Left ventricle myocardium inferior (tissue), 1 donor: ENCODE data around the gene CYP2C18. TPM values are rescaled to one million over a fixed set of nuclear protein-coding genes. Genes with fewer than 3 reads are reported as not detected.

Source experiments
- DNase-seq: peaks from one replicate; pipeline ENCODE4 v3.0.0-alpha.2; 2020
- H3K27ac ChIP-seq: fragments of 200-600 bp; replicated peaks from 2 replicates; pipeline ENCODE4 v1.8.0; 2021
- H3K27me3 ChIP-seq: fragments of 200-600 bp; 2 replicates; pipeline ENCODE4 v1.8.0; 2021; ENCODE audit warnings: low read depth
- H3K36me3 ChIP-seq: fragments of 200-600 bp; 2 replicates; pipeline ENCODE4 v1.8.0; 2021
- H3K4me1 ChIP-seq: fragments of 200-600 bp; 2 replicates; pipeline ENCODE4 v1.8.0; 2021
- H3K4me3 ChIP-seq: fragments of 200-600 bp; 2 replicates; pipeline ENCODE4 v1.8.0; 2021; ENCODE audit warnings: mild to moderate bottlenecking, moderate library complexity
- H3K9me3 ChIP-seq: fragments of 200-600 bp; replicated peaks from 2 replicates; pipeline ENCODE4 v1.8.0; 2021
- intact Hi-C: fragments of 100-400 bp; cut with micrococcal nuclease; formaldehyde crosslinking; loops from one replicate; pipeline ENCODE4 v1.11.0; 2022
- total RNA-seq: library from RNA; stranded (reverse); fragmentation: NEBNext Ultra II Directional; extraction: Animal tissue kit (Norgen Biotek cat#: 25700); gene quantifications from one replicate; pipeline ENCODE4 v1.2.1, GENCODE V29; 2021
- TF ChIP-seq, protein P1 (sequence below): fragments of 200-600 bp; IDR thresholded peaks from 2 replicates; pipeline ENCODE4 v1.8.0; 2021; ENCODE audit warnings: antibody characterized with exemption, mild to moderate bottlenecking, borderline replicate concordance
- donor health status: DM: no; HTN: yes; CAD: no; lungs with severe emphysema.

Gene CYP2C18
- total RNA-seq, 1 donor from 2014 or later: not detected

DNA sequence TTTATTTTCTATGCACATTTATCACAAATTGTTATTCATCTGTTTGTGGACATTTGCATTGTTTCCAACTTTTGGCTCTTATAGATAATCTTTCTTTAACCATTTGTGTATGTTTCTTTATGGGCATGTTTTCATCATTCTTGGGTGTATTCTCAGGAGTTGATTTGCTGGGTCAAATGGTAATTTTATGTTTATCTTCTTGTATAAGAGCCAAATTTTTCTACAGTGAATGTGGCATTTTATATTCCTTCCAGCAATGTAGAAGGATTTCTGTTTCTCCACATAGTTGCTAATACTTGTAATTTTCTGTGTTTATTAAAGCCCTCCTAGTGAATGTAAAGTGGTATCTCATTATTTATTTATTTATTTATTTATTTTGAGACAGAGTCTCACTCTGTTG, 100.7 kb downstream of the CYP2C18 start:
- Histone ChIP-seq H3K4me3 (no peak overlapping the region), H3K27ac (no peak overlapping the region), H3K9me3 (peaks cover 12% of the 10 kb centered on the region), H3K4me1 (peaks cover 4% of the 10 kb centered on the region), H3K27me3 (no peaks in the 10 kb centered on the region), H3K36me3 (no peaks in the 10 kb centered on the region)
- intact Hi-C loops: no loop called here
- TF ChIP-seq, protein P1, sequence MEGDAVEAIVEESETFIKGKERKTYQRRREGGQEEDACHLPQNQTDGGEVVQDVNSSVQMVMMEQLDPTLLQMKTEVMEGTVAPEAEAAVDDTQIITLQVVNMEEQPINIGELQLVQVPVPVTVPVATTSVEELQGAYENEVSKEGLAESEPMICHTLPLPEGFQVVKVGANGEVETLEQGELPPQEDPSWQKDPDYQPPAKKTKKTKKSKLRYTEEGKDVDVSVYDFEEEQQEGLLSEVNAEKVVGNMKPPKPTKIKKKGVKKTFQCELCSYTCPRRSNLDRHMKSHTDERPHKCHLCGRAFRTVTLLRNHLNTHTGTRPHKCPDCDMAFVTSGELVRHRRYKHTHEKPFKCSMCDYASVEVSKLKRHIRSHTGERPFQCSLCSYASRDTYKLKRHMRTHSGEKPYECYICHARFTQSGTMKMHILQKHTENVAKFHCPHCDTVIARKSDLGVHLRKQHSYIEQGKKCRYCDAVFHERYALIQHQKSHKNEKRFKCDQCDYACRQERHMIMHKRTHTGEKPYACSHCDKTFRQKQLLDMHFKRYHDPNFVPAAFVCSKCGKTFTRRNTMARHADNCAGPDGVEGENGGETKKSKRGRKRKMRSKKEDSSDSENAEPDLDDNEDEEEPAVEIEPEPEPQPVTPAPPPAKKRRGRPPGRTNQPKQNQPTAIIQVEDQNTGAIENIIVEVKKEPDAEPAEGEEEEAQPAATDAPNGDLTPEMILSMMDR: no peak
- DNase-seq: no peak

GRCh38 chr10:94785211-94785610, 101.7 kb downstream of the CYP2C18 start:
- TF ChIP-seq, protein P1: no peak
- H3K27ac ChIP-seq: no peak overlapping the region
- intact Hi-C loops: no loop called here

More at GRCh38 chr10:94785211-94785610, 101.7 kb downstream of the CYP2C18 start:
- DNase-seq: no peak
- no peaks in the 10 kb centered on the region for H3K27me3 ChIP-seq
- no peaks in the 10 kb centered on the region for H3K36me3 ChIP-seq
- H3K9me3 ChIP-seq: peaks cover 17% of the 10 kb centered on the region
- H3K4me1 ChIP-seq: peaks cover 4% of the 10 kb centered on the region
- no peak overlapping the region for H3K4me3 ChIP-seq

Other genes with a start within 250 kb of the CYP2C18 start
- 0.91 TPM for gene HELLS, start 137.9 kb upstream of the CYP2C18 start, total RNA-seq
- gene CYP2C19, start 79.0 kb downstream of the CYP2C18 start, total RNA-seq: not detected